Neural cell (in vitro differentiated cells): ENCODE data around the gene MRPL48. TPM values are rescaled to one million over a fixed set of nuclear protein-coding genes. Genes with fewer than 3 reads are reported as not detected.

ENCODE experiments used
- H2AFZ ChIP-seq: fragments of 200-600, 300-800 bp; sonication (generic), shearing (Covaris generic); 2 replicates; pipeline ENCODE4 v1.6.0; 2014; ENCODE audit warnings: low read depth, mild to moderate bottlenecking, antibody characterized with exemption, low read length, moderate library complexity
- H3F3A ChIP-seq: fragments of 200-600 bp; shearing (Covaris generic); 2 replicates; pipeline ENCODE4 v1.6.1; 2016; ENCODE audit warnings: mild to moderate bottlenecking, moderate library complexity, mixed read lengths, antibody characterized with exemption, low read length; ENCODE audit not compliant: insufficient read depth, poor library complexity, severe bottlenecking
- H3K27ac ChIP-seq: fragments of 200-600, 300-800 bp; sonication (generic), shearing (Covaris generic); 2 replicates; pipeline ENCODE4 v1.5.1; 2014; ENCODE audit warnings: mild to moderate bottlenecking, low read length, moderate library complexity
- H3K27me3 ChIP-seq: fragments of 300-800, 200-600 bp; sonication (generic), shearing (Covaris generic); 2 replicates; pipeline ENCODE4 v1.6.0; 2014; ENCODE audit warnings: mild to moderate bottlenecking, low read depth, low read length, moderate library complexity; ENCODE audit not compliant: insufficient read depth
- H3K36me3 ChIP-seq: fragments of 300-800, 200-600 bp; sonication (generic), shearing (Covaris generic); 2 replicates; pipeline ENCODE4 v1.5.1; 2014; ENCODE audit warnings: mild to moderate bottlenecking, antibody characterized with exemption, low read length, moderate library complexity; ENCODE audit not compliant: insufficient read depth
- H3K4me2 ChIP-seq: fragments of 300-800, 200-600 bp; sonication (generic), shearing (Covaris generic); 2 replicates; pipeline ENCODE4 v1.6.0; 2014; ENCODE audit warnings: mild to moderate bottlenecking, low read length
- H3K4me3 ChIP-seq: fragments of 300-800, 200-600 bp; sonication (generic), shearing (Covaris generic); 2 replicates; pipeline ENCODE4 v1.5.1; 2014; ENCODE audit warnings: mild to moderate bottlenecking, low read length, moderate library complexity
- H3K79me2 ChIP-seq: fragments of 200-600 bp; shearing (Covaris generic); replicated peaks from 2 replicates; pipeline ENCODE4 v1.6.0; 2014; ENCODE audit warnings: mild to moderate bottlenecking, low read length, moderate library complexity; ENCODE audit not compliant: insufficient read depth
- H3K9ac ChIP-seq: fragments of 300-800, 200-600 bp; sonication (generic), shearing (Covaris generic); 2 replicates; pipeline ENCODE4 v1.6.1; 2016; ENCODE audit warnings: mild to moderate bottlenecking, low read length, mixed read lengths
- H3K9me2 ChIP-seq: fragments of 200-600 bp; shearing (Covaris generic); 2 replicates; pipeline ENCODE4 v1.6.1; 2016; ENCODE audit warnings: mild to moderate bottlenecking, low read length, mixed read lengths; ENCODE audit not compliant: insufficient read depth
- H3K9me3 ChIP-seq: fragments of 200-600, 300-800 bp; sonication (generic), shearing (Covaris generic); 2 replicates; pipeline ENCODE4 v1.6.1; 2016; ENCODE audit warnings: mild to moderate bottlenecking, mixed run types, low read length, moderate library complexity, mixed read lengths
- H4K20me1 ChIP-seq: fragments of 200-600 bp; shearing (Covaris generic); 2 replicates; pipeline ENCODE4 v1.6.1; 2016; ENCODE audit warnings: mild to moderate bottlenecking, mixed run types; ENCODE audit not compliant: insufficient read depth
- CTCF ChIP-seq: fragments of 450-650 bp; IDR thresholded peaks from 2 replicates; pipeline ENCODE4 v1.5.1; 2014; ENCODE audit warnings: antibody characterized with exemption, mild to moderate bottlenecking, moderate library complexity; ENCODE audit not compliant: poor library complexity, severe bottlenecking
- EP300 ChIP-seq: fragments of 450-650 bp; conservative IDR thresholded peaks from 2 replicates; pipeline ENCODE4 v1.6.1; 2014; ENCODE audit warnings: antibody characterized with exemption, mild to moderate bottlenecking, moderate library complexity; ENCODE audit not compliant: poor library complexity, severe bottlenecking
- EZH2 ChIP-seq: fragments of 200-600, 300-800 bp; shearing (Covaris generic), sonication (generic); IDR thresholded peaks from 2 replicates; pipeline ENCODE4 v1.6.1; 2014; ENCODE audit warnings: antibody characterized with exemption, low read length, borderline replicate concordance, mild to moderate bottlenecking; ENCODE audit not compliant: insufficient read depth, poor library complexity, severe bottlenecking
- MXI1 ChIP-seq: fragments of 450-650 bp; conservative IDR thresholded peaks from 2 replicates; pipeline ENCODE4 v1.6.1; 2014; ENCODE audit warnings: antibody characterized with exemption, mild to moderate bottlenecking; ENCODE audit not compliant: poor library complexity, severe bottlenecking
- POLR2AphosphoS5 ChIP-seq: IDR thresholded peaks from 2 replicates; pipeline ENCODE4 v1.6.1; 2012
- RAD21 ChIP-seq: fragments of 450-650 bp; conservative IDR thresholded peaks from 2 replicates; pipeline ENCODE4 v1.6.1; 2014; ENCODE audit warnings: antibody characterized with exemption, mild to moderate bottlenecking, moderate library complexity
- SMC3 ChIP-seq: fragments of 450-650 bp; conservative IDR thresholded peaks from 2 replicates; pipeline ENCODE4 v1.6.1; 2014; ENCODE audit warnings: antibody characterized with exemption, mild to moderate bottlenecking, moderate library complexity; ENCODE audit not compliant: poor library complexity
- TAF1 ChIP-seq: IDR thresholded peaks from 2 replicates; pipeline ENCODE4 v1.6.1; 2012; ENCODE audit warnings: low read depth
- polyA plus RNA-seq: library from polyadenylated mRNA; depleted of rRNA; stranded (reverse); fragments of >200 nt; gene quantifications from 2 replicates; pipeline ENCODE4 v1.2.3, GENCODE V29; 2014
- TF ChIP-seq, protein P1 (sequence below): IDR thresholded peaks from 2 replicates; pipeline ENCODE4 v1.6.1; 2012; ENCODE audit warnings: borderline replicate concordance

MRPL48 gene
- polyA plus RNA-seq, 1 donor from 2014 or later, result 98.3 TPM

GRCh38 chr11:73833067-73833466 lies 45.4 kb downstream of the MRPL48 start:
- H3K27ac ChIP-seq, result no peak overlapping the region
- no peaks in the 10 kb centered on the region for H3K36me3 ChIP-seq
- H3K9ac ChIP-seq, result no peak overlapping the region
- no peaks in the 10 kb centered on the region for H3F3A ChIP-seq
- H3K4me2 ChIP-seq, result no peak overlapping the region
- H3K9me3 ChIP-seq, result no peaks in the 10 kb centered on the region
- no peaks in the 10 kb centered on the region for H3K27me3 ChIP-seq
- no peak overlapping the region for H3K4me3 ChIP-seq
- TF ChIP-seq, protein P1, sequence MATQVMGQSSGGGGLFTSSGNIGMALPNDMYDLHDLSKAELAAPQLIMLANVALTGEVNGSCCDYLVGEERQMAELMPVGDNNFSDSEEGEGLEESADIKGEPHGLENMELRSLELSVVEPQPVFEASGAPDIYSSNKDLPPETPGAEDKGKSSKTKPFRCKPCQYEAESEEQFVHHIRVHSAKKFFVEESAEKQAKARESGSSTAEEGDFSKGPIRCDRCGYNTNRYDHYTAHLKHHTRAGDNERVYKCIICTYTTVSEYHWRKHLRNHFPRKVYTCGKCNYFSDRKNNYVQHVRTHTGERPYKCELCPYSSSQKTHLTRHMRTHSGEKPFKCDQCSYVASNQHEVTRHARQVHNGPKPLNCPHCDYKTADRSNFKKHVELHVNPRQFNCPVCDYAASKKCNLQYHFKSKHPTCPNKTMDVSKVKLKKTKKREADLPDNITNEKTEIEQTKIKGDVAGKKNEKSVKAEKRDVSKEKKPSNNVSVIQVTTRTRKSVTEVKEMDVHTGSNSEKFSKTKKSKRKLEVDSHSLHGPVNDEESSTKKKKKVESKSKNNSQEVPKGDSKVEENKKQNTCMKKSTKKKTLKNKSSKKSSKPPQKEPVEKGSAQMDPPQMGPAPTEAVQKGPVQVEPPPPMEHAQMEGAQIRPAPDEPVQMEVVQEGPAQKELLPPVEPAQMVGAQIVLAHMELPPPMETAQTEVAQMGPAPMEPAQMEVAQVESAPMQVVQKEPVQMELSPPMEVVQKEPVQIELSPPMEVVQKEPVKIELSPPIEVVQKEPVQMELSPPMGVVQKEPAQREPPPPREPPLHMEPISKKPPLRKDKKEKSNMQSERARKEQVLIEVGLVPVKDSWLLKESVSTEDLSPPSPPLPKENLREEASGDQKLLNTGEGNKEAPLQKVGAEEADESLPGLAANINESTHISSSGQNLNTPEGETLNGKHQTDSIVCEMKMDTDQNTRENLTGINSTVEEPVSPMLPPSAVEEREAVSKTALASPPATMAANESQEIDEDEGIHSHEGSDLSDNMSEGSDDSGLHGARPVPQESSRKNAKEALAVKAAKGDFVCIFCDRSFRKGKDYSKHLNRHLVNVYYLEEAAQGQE, result no peak
- no peak for TF ChIP-seq TAF1
- TF ChIP-seq POLR2AphosphoS5, result no peak
- no peak for TF ChIP-seq MXI1
- no peak for TF ChIP-seq RAD21
- no peak for TF ChIP-seq EP300
- H3K79me2 ChIP-seq, result no peaks in the 10 kb centered on the region
- H2AFZ ChIP-seq, result no peak overlapping the region
- no peaks in the 10 kb centered on the region for H3K9me2 ChIP-seq
- no peaks in the 10 kb centered on the region for H4K20me1 ChIP-seq

- Histone ChIP-seq H2AFZ (no peak overlapping the region), H3K9me2 (no peaks in the 10 kb centered on the region), H3K27me3 (no peaks in the 10 kb centered on the region), H3F3A (no peaks in the 10 kb centered on the region), H3K4me3 (no peak overlapping the region), H3K9ac (no peak overlapping the region), H3K9me3 (no peaks in the 10 kb centered on the region), H4K20me1 (no peaks in the 10 kb centered on the region), H3K4me2 (no peak overlapping the region), H3K36me3 (no peaks in the 10 kb centered on the region), H3K79me2 (no peaks in the 10 kb centered on the region), H3K27ac (peak overlapping the region; percentile 24)
- TF ChIP-seq MXI1, result no peak
- TF ChIP-seq TAF1, result no peak
- TF ChIP-seq, protein P1, result no peak
- no peak for TF ChIP-seq POLR2AphosphoS5
- TF ChIP-seq RAD21, result no peak
- no peak for TF ChIP-seq CTCF
- no peak for TF ChIP-seq SMC3
- TF ChIP-seq EZH2, result no peak
- TF ChIP-seq EP300, result no peak
Measured at GRCh38 chr11:73838443-73839122, 50.9 kb downstream of the MRPL48 start.
